ENCODE measurements around the gene FAM193A.

The FAM193A gene

GRCh38 chr4:2492970-2493369, 43.5 kb upstream of the FAM193A start:
- POLR2A ChIA-PET: interaction anchor here (1.6 kb wide), 1 partner anchor 24 kb away, joined by 4 read pairs; the partner anchor contains the start of gene RNF4
- no peak overlapping the region for H3K4me3 ChIP-seq (ENCODE audit: low read depth, low read length)
- no peak for TF ChIP-seq CTCF (IDR thresholded peaks at IDR 0.05; ENCODE audit: insufficient read depth, low read length, missing control alignments)
- no peak for DNase-seq (ENCODE audit: low read depth, low spot score)
- CTCF ChIA-PET: interaction anchor here (1.4 kb wide), 1 partner anchor 8 kb away, joined by 4 read pairs; no protein-coding TSS in a partner anchor

GRCh38 chr4:2494992-2495391, 41.5 kb upstream of the FAM193A start:
- CTCF ChIA-PET: interaction anchor here (1.0 kb wide), 1 partner anchor 13 kb away, joined by 3 read pairs; no protein-coding TSS in a partner anchor
- DNase-seq (ENCODE audit: low read depth, low spot score): no peak
- H3K4me3 ChIP-seq (ENCODE audit: low read depth, low read length): no peak overlapping the region
- POLR2A ChIA-PET: no interaction called here
- no peak for TF ChIP-seq CTCF (IDR thresholded peaks at IDR 0.05; ENCODE audit: insufficient read depth, low read length, missing control alignments)

- POLR2A ChIA-PET: interaction anchor here (1.0 kb wide), 1 partner anchor 33 kb away, joined by 3 read pairs; no protein-coding TSS in a partner anchor
- TF ChIP-seq CTCF (IDR thresholded peaks at IDR 0.05; ENCODE audit: insufficient read depth, low read length, missing control alignments): no peak
Measured at GRCh38 chr4:2497324-2497723, 39.1 kb upstream of the FAM193A start.

GRCh38 chr4:2497931-2498330, 38.5 kb upstream of the FAM193A start:
- CTCF ChIA-PET: no interaction called here
- no peak overlapping the region for H3K4me3 ChIP-seq (ENCODE audit: low read depth, low read length)
- no peak for TF ChIP-seq CTCF (IDR thresholded peaks at IDR 0.05; ENCODE audit: insufficient read depth, low read length, missing control alignments)
- no peak for DNase-seq (ENCODE audit: low read depth, low spot score)
- POLR2A ChIA-PET: interaction anchor here (1.0 kb wide), 1 partner anchor 34 kb away, joined by 3 read pairs; no protein-coding TSS in a partner anchor

More at GRCh38 chr4:2497324-2497723, 39.1 kb upstream of the FAM193A start:
- no peak for DNase-seq (ENCODE audit: low read depth, low spot score)
- H3K4me3 ChIP-seq (ENCODE audit: low read depth, low read length): no peak overlapping the region
- CTCF ChIA-PET: no interaction called here

- POLR2A ChIA-PET: interaction anchor here (0.8 kb wide), 1 partner anchor 23 kb away, joined by 4 read pairs; no protein-coding TSS in a partner anchor
- TF ChIP-seq CTCF (IDR thresholded peaks at IDR 0.05; ENCODE audit: insufficient read depth, low read length, missing control alignments): no peak
- H3K4me3 ChIP-seq (ENCODE audit: low read depth, low read length): no peak overlapping the region
- no peak for DNase-seq (ENCODE audit: low read depth, low spot score)
- CTCF ChIA-PET: no interaction called here
Measured at GRCh38 chr4:2500547-2500946, 35.9 kb upstream of the FAM193A start.

- no peak for TF ChIP-seq CTCF (IDR thresholded peaks at IDR 0.05; ENCODE audit: insufficient read depth, low read length, missing control alignments)
- ChIA-PET POLR2A (no interaction called here), CTCF (no interaction called here)
- H3K4me3 ChIP-seq (ENCODE audit: low read depth, low read length): no peak overlapping the region
- no peak for DNase-seq (ENCODE audit: low read depth, low spot score)
Measured at GRCh38 chr4:2501034-2501594, 35.3 kb upstream of the FAM193A start.

Data from AG04449 (cell line).